ENCODE data around the gene PROP1.
"Not testable (repeated sequence)": the region's sequence is repeated elsewhere in the genome, so short reads cannot be mapped to it uniquely, and the experiment has no call there.

Gene PROP1

DNA sequence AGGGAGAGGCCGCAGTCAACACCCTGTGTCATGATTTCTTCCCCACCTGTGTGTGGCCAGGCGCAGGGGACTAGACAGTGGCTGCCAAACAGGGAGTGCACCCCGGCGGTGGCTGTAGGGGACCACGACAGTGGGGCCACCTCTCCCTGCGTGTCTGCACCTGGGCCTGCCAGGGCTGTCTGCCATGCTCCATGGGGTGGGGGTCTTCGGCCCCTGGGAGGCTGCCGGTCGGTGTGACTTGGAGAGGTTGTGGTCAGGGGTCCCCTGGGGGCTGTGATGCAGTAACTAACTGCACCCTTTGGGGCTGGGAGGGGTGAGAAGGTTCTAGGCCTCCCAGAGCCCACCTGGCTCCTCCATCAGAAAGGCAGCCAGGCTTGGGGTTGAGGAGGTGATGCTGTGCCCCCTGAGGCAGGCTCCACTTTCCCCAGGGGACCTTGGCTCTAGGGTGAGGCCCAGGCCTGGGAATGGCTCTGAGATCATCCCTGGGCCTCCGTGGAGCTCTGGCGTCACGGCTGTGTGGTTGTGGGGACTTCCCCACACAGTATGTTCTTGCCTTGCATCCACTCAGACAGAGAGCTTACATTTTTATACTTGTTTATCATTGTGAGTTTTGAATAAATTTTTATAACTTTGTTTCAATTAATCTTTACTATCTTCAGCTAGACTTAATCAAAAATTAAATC lies 50.3 kb downstream of the PROP1 start:
- in situ Hi-C loops (cut with MboI; ENCODE audit: low sequenced_read_pairs) = not testable (repeated sequence)

DNA sequence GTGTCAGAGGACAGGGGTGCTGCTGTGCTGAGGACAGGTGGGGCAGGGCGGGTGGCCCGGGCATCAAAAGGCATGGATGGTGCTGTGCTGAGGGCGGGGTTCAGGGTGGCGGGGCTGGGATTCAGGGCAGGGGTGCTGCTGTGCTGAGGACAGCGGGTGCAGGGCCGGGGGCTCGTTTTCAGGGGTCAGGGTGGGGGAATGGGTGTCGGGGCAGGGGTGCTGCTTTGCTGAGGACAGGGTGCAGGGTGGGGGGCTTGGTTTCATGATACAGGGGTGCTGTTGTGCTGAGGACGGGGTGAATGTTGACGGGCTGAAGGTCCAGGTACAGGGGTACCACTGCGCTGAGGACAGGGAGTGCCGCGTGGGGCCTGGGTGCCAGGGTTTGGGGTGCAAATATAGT lies 50.9 kb downstream of the PROP1 start:
- in situ Hi-C loops (cut with MboI; ENCODE audit: low sequenced_read_pairs) = not testable (repeated sequence)

DNA sequence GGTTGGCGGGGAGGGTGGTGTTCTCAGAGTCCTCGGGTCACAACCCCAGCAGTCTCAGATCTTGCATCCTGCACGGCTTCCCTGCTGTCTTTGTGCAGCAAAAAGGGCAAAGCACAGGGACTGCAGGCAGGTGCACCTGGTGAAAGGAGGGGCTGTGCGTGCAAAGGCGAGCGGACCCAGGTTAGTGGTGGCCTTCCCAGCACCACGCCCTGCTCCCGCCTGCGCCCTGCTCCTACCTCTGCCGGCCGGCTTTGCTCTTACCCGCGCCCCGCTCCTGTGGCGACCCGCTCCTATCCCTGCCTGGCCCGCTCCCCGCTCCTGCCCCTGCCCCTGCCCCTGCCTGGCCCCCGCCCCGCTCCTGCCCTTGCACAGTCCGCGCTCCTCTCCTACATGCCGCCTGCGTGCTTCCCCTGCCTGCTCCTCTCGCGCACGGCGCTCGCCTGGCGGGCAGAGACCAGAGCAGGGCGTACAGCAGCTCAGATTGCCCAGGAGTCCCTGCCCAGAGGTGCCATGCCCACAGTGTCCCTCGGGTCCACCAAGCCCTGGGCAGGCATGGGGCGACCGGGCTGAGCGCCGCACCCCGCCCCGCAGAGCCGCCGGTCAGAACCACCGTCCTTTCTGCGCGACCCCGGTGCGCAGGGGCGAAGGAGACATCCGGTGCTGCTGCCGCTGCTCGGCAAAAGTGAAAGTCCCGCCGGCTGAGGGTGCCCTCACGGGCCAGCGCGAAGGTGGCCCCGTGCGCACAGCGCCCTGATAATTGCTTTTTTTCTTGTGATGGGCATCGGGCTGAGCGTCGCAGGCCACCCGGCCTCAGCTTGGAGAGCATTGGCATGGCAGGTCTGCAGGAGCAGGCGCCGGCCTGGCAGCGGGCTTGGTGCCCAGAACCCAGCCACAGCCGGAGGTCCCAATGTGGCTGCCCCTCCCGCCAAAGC lies 52.0 kb downstream of the PROP1 start:
- in situ Hi-C loops (cut with MboI; ENCODE audit: low sequenced_read_pairs) = not testable (repeated sequence)

DNA sequence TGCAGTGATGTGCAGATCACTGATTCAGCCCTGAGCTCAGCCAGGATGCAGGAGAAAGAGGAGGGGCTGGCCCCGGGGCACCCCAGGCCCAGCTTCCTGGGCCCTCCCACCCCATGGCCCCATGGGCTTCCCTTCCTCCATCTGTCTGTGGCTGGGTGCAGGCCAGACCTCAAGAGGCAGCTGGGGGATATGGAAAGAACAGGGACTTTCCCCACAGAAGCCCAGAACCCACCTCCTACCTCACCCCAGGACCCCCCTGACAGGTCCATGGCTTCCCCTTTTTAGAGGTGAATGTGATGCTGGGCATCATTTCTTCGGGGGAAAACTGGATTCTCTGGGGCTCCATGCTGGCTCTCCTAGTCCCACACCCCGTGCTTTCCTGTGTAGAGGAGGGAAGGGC lies 53.1 kb downstream of the PROP1 start:
- in situ Hi-C loops (cut with MboI; ENCODE audit: low sequenced_read_pairs) = not testable (repeated sequence)

All from hTERT RPE-1 (cell line).